Brain pericyte (primary cell): ENCODE data around the gene TTC21B.
"Not testable (repeated sequence)": the region's sequence is repeated elsewhere in the genome, so short reads cannot be mapped to it uniquely, and the experiment has no call there.

ENCODE experiments used
- DNase-seq: peaks from one replicate; pipeline ENCODE4 v3.0.0-alpha.2; 2012; ENCODE audit warnings: low read depth, low spot score

The TTC21B gene

DNA sequence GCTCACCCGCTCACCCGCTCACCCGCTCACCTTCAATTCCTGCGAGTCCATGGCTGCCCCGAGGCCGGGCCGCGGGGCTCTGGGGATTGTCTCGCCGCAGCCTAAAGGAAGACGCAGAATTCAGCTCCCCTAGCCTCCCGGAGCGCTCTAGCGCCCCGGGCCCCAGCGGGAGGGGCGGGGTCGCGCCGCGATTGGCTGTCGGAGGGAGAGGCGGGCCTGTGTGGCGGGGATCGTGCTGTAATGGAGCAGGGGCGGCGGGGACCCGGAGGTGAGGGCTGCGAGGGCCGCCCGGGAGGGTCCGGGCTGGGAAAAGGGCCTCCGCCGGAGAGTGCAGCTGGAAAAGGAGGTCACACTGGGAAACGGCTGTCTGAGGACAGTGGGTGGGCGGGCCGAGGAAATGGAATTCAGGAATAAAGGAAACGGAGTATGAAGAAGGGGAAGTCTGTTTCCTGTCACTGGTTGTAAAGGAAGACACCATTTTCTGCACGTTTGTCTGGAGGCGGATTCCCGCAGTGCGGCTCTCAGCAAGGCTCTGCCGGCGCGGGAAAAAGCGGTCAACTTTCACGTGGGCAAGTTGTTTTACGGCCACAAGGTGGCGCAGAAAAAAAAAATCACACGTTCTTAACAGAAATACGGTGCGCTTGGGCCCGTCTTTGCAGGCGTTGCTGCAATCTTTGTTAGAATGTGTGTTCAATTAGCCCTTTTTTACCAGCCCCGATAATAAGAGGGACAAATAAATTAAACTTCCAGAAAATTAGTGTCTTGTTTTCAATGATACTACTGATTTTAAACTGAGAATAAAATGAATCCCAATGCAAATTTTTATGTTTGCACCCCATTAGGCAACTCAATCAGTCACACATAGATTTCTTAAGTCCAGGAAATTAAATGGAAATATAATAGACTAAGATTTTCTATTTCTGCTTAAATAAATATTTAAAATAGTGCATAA is at the start of gene TTC21B:
Gene TTC21B (minus strand): TSS at position 122 of the 952 bp plus-strand sequence. CDS start 71 bp downstream, at position 51.
- peak; percentile 91 for DNase-seq

DNA sequence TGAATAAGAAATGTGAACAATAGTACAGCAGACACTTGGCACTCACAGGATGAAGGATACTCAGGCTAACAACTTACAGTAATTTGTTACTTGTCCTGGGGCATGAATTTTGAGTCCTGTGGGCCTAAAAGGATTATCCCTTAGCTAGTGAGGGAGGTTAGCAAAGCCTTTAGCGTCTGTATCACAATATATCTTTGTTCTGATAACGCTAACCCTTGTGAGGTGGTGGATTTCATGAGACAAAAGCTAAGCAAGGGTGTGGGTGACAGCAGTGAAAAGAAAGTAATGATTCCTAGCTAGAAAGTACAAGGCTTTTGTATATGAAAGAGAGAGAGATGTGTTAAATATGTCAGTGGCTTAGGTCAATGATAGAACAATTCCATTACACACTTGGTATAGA is 46.8 kb upstream of the TTC21B start:
- no peak for DNase-seq

DNA sequence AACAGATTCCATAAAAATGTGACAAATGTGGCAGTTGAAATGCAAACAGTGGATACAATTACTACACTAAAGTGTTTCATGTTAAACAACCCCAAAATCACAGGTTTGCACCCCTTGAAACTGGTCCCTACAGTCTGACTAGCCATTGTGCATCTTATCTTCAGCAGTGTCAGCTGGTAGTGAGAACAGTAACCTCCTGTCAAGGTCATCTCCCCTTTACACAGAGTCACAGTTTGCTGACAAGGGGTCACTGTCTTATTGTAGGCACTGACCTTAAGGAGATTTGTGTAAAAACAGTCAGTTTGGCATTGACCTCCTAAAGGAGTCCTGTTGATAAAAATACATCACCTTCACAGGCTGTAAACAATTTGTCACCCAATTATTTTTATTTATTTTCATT is 37.3 kb upstream of the TTC21B start:
- DNase-seq, result no peak

DNA sequence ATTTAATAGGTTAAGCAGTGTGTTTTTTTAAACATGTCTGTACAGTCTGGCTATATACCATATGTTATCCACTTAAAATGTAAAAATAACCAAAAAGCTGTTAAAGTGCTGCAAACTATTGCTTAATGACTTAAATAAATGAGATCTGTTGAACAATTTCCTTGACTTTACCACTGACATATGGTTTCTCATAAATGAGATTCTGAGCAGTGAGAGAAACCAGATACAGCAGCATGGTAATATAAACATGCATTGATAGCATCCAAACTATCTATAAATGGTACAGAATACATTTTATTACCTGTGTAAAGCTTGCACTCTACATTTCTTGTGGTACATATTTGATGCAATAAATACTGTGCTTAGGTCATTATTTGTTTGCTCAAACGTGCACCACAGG is 36.3 kb upstream of the TTC21B start:
- DNase-seq, result no peak

DNA sequence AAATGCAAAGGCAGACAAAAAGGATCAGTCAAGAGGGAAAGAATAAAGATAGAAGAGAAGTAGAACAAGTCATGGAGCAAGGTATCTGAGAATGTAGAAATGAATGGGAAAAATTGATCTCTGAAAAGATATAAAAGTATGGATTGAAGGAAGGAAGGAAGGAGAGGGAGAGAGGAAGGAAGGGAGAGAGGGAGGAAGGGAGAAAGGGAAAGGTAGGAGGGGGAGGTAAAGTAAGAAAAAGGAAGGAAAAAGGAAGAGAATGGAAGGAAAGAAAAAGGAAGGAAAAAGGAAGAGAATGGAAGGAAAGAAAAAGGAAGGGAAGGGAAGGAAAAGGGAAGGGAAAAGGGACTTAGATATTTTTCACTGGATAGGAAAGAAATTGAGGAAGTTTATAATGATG is 31.5 kb upstream of the TTC21B start:
- DNase-seq, result no peak

DNA sequence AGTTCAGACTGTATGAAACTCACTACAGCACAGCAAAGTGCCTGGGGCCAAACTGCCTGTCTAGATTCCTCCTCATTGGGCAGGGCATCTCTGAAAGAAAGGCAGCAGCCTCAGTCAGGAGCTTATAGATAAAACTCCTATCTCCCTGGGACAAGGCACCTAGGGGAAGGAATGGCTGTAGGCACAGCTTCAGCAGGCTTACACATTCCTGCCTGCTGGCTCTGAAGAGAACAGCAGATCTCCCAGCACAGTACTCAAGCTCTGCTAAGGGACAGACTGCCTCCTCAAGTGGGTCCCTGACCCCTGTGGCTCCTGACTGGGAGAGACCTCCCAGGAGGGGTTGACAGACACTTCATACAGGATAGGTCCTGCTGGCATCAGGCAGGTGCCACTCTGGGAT is 18.6 kb upstream of the TTC21B start:
- DNase-seq, result not testable (repeated sequence)

DNA sequence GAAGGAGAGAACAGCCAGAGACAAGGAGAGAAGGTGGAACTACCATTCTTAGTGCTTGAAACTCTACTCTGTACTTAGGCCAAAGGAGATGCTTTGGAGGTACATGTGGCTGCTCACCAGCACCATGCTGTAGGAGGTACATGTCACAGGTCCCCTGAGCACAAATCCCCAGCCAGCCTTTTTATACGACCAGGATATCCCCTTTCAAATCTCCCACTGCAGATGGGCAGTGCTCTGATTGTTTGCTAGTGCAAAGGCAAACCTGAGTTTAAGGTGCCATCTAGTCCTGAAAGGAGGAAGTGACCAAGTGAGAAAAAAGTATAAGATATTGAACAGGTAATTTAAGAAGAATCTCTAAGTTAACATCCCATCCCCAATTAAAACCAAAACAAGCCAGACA is 17.1 kb upstream of the TTC21B start:
- DNase-seq, result no peak

DNA sequence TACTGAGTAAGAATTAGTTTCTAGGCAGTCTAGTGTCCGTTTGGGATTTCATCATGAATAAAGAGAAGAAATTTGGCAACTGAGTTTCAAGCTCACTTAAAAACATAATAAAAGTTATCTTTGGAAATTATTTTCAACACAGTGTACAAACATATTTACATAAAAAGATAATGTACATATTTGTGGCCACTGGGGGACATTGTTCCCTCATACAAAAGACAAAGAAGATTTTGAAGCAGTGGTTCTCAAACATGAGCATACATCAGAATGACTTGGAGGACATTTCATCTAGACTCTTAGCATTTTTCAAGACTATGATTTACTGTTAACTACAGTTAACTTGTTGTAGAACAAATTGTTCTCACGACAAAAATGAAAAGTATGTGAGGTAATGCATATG is 15.7 kb upstream of the TTC21B start:
- DNase-seq, result no peak

DNA sequence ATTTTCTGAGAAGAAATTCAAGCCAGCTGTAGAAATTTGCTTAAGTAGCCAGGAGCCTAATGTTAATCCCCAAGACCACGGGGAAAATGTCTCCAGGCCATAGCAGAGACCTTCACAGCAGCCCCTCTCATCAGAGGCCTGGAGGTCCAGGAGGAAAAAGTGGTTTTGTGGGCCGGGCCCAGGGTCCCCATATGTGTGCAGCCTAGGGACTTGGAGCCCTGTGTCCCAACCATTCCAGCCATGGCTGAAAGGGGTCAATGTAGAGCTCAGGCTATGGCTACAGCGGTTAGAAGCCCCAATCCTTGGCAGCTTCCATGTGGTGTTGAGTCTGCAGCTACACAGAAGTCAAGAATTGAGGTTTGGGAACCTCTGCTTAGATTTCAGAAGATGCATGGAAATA is 14.2 kb upstream of the TTC21B start:
- no peak for DNase-seq

DNA sequence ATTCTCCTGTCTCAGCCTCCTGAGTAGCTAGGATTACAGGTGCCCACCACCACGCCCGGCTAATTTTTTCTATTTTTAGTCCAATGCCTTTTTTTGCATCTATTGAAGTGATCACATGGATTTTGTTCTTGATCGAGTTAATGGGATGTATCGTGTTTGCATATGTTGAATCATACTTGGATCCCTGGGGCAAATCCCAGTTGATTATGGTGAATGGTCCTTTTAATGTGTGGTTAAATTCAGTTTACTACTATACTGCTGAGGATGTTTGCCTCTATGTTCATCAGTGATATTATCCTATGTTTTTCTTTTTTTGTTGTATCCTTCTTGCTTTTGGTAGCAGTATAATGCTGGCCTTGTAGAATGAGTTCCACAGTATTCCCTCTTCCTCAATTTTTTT is 8.2 kb upstream of the TTC21B start:
- no peak for DNase-seq

DNA sequence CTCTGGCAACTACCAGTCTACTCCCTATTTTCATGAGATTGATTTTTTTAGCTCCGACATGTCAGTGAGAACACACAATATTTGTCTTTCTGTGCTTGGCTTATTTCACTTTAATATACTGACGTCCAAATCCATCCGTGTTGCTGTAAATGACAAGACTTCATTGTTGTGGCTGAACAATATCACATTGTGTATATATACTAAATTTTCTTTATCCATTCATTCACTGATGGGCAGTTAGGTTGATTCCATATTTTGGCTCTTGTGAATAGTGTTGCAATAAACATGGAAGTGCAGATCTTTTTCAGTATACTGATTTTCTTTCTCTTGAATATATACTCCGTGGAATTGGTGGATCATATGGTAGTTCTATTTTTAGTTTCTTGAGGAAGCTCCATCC is 5.8 kb upstream of the TTC21B start:
- no peak for DNase-seq

DNA sequence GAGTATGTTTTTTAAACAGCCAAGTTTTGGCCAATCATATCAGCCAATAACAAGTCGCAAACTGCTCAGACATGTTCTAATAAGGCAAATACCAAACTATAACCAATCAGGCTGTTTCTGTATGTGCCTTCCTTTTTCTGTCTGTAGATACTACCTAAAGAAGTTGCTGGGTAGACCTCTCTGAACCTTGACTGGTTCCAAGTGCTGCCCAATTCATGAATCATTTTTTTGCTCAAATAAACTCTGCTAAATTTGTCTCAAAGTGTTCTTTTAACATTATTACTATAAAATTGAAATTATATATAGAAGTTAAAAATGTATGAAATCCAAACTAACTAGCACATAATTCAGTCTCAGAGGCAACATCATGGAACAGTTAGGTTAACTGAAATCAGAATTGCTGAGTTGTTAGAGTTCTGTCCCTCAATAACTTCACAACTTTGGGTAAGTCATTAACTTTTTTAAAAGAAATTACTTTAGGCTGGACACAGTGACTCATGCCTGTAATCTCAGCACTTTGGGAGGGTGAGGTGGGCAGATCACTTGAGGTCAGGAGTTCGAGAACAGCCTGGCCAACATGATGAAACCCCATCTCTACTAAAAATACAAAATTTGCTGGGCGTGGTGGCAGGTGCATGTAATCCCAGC is 4.9 kb upstream of the TTC21B start:
- no peak for DNase-seq

DNA sequence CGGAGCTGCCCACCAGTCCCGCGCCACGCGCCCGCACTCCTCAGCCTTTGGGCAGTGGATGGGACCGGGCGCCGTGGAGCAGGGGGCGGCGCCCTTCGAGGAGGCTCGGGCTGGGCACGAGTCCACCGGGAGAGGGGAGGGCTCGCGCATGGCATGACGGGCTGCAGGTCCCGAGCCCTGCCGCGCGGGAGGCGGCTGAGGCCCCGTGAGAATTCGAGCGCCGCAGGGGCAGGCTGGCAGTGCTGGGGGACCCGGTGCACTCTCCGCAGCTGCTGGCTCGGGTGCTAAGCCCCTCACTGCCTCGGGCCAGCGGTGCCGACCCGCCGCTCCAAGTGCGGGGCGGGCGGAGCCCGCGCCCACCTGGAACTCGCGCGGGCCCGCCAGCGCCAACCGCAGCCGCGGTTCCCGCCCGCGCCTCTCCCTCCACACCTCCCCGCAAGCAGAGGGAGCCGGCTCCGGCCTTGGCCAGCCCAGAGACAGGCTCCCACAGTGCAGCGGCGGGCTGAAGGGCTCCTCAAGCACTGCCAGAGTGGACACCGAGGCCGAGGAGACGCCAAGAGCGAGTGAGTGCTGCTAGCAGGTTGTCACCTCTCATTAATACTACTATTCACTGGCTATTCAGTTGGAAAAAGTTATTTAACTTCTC is 3.6 kb upstream of the TTC21B start:
- no peak for DNase-seq

DNA sequence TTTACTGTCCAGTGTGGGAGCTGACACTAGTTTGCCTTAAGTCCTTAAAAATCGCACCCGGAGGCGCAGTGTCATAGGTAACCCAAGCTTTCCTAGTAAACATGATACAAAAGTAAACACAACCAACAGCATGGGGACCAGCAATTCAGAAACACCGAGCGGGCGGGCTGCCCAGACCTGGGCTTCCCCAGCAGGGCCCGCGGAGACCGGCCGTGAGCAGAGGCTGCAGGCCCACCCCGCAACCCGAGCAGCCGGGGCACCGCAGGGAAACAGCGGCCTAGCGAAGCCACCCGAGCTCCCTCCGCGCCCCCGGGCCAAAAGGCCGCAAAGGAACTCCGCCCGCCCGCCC is 296 bp downstream of the TTC21B start:
- peak; percentile 2 for DNase-seq

DNA sequence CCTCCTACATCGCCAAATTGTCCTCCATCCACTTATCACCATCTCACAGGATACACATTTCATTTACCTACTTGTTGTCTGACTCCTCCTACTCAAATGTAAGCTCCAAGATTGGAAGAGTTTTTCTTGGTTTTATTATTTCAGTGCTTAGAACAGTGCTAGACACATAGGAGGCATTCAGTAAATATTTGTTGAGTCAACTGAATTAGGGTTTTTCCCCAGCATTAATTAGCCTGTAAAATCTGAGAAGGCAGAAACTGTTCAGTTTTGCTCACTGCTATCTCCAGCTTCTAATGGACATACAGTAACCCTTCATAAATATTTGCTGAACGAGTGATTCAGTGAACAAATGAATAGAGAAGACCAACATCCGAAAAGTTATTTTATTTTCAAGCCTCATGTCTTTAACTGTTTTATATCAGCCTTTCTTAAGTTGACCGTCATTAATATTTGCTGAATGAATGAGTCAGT is 800 bp downstream of the TTC21B start:
- no peak for DNase-seq

DNA sequence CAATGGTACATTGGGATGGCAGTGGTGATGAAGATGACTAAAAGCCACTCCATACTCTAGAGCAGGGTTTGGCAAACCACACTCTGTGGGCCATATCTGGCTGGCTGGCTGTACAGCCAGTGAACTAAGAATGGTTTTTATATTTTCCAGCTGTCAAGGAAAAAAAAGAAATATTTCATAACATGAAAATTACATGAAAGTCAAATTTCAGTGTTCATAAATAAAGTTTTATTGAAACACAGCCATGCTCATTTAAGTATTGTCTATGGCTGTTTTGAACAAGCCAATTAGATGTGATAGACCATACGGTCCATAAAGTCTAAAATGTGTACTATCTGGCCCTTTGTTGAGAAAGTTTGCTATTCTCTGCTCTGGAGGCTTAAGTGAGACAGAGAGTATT is 1.5 kb downstream of the TTC21B start:
- DNase-seq, result no peak

DNA sequence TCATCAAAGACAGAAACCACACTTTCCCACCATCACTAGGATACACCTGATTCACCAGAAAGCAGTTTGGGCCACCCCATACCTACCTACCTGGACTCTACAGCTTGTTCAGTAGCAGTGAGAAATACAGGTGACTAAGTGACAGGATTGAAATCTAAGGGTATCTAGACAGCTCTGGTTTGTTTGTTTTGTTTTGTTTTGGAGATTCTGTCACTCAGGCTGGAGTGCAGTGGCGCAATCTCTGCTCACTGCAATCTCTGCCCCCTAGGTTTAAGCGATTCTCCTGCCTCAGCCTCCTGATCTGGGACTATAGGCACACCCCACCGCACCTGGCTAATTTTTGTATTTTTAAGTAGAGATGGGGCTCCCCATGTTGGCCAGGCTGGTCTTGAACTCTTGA is 3.1 kb downstream of the TTC21B start:
- DNase-seq, result no peak

DNA sequence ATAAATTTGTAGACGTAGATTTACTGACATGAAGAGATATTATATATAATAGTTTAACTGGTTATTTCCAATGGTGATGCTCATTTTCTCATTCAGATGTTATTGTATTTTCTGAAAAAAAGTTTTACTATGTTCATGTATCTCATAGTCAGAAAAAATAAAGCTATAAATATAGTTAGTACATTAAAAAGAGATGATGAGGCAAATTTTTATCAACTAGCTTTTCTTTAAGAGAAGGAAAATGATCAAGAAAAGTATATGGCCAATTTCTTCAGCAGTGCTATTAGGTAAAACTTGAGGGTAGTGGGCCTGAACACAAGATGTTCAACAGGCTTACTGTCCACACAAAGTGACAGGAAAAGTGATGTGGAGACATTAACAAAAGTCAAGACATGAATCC is 11.7 kb downstream of the TTC21B start:
- DNase-seq, result no peak

DNA sequence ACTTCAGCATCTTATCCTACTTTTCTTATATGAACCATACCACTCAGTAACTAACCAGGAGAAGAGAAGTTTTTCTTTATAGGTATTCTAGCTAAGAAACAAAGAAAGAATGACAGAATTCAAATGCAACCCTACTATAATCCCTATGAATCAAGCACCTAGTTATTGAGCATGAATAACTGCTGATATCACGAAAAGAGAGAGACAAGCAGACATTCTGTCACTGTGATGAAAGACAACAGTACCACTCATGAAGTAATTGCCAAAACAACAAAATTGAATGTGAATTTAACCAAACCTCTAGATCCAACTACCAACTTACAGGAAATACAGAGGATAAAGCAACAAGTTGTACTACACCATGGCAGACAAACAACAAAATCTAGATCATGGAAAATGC is 15.3 kb downstream of the TTC21B start:
- no peak for DNase-seq

DNA sequence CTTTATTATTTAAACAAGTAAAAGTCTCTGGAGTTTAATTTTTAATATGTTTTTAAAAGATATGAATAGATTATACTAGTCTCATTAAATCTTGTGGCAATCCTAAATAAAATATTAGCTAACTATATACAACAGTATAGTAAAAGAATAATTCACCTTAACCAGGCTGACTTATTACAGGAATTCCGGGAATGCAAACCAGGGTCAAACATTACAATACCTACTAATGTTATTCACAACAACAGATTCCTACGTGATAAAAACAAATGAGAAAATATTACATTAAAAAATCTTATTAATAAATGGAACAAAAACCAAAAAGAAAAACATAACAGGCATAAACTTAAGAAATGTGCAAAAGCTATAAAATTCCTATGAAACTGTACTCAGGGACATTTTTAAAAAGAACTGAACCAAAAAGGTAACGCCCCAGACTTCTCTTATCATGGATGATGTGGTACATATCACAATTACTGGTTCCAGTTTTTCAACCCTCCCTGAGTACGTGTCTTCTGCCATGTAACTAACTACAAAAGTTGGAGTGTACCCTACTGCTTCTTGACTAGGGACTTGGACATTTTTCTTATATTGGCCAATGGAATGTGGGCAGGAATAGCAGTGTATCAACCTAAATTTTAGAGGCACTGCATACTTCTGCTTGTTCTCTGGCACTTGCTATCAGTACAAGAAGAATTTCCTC is 20.2 kb downstream of the TTC21B start:
- no peak for DNase-seq

DNA sequence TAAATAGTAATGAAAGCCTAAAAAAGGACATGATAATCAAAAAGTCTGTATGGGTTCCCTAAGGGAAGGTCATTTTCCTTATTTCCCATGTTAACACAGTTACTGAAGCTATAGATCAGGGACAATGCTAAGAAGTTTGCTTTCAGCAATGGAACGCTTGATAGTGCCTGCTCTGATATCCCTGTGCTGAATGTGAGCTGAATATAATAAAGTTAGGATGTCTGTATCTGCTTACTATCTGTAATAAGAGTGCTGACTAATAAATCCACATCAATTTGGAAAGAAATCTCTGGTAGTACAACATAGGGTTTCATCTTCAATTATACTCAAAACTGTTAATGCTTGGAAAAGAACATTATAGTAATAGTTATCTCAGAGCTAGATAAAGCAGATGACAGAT is 25.8 kb downstream of the TTC21B start:
- no peak for DNase-seq

DNA sequence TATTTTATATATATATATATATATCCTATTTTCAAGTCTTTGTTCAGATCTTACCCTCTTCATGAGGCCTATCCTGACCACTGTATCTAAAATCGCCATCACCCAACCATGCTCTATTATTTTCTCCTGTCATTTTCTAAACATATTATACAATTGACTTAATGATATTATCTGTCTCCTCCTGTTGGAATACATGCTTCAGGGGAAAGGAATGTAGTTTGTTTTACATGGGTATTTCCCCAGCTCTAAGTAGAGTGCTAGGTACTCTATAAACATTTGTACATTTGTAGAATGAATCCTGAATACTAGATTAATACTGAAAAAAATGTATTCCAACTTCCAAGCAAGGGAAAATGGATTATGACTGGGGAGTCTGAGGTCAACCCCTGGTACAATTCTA is 26.2 kb downstream of the TTC21B start:
- DNase-seq, result no peak
